Peyer's patch (tissue), 4 donors: ENCODE measurements around the gene APOBEC3F. TPM values are rescaled to one million over a fixed set of nuclear protein-coding genes. Genes with fewer than 3 reads are reported as not detected.
"Not testable (repeated sequence)": the region's sequence is repeated elsewhere in the genome, so short reads cannot be mapped to it uniquely, and the experiment has no call there.

Experiments
- DNase-seq, 3 donors: peaks; one replicate each; pipeline ENCODE4 v3.0.0-alpha.2; 2017 to 2019
- H3K27ac ChIP-seq, 4 donors: fragments of 200-600 bp; sonication (generic); one replicate each; pipeline ENCODE4 v1.5.1; 2016 to 2019
- H3K27me3 ChIP-seq, 2 donors: fragments of 200-600 bp; sonication (generic); one replicate each; pipeline ENCODE4 v1.5.1; 2019
- H3K36me3 ChIP-seq, 3 donors: fragments of 200-600 bp; sonication (generic); one replicate each; pipeline ENCODE4 v1.5.1; 2016 to 2019
- H3K4me1 ChIP-seq, 4 donors: fragments of 200-600 bp; sonication (generic); one replicate each; pipeline ENCODE4 v1.5.1; 2016 to 2019
- H3K4me3 ChIP-seq, 4 donors: fragments of 200-600 bp; sonication (generic); 1 replicate in 3 of 4; 2 replicates in 1 of 4; pipeline ENCODE4 v1.5.1; 2016 to 2019; ENCODE audit warnings: mild to moderate bottlenecking in 1 of 4
- H3K9me3 ChIP-seq, 4 donors: fragments of 200-600 bp; sonication (generic); one replicate each; pipeline ENCODE4 v1.5.1; 2016 to 2019; ENCODE audit warnings: mild to moderate bottlenecking in 1 of 4
- POLR2A ChIP-seq, 2 donors: fragments of 450-650 bp; IDR thresholded peaks; one replicate each; pipeline ENCODE4 v1.5.1; 2017; ENCODE audit warnings: antibody characterized with exemption in 2 of 2, mild to moderate bottlenecking in 2 of 2, moderate library complexity in 2 of 2
- total RNA-seq, 4 donors: library from RNA; depleted of rRNA; stranded (reverse); fragments of >200 nt; gene quantifications; one replicate each; pipeline ENCODE4 v1.1.0, GENCODE V29; 2016
- TF ChIP-seq, protein P1 (sequence below), 6 experiments: fragments of 450-650 bp in 4 of 6; fragments of 200-600 bp in 2 of 6; sonication (generic) in 1 of 6; IDR thresholded peaks; one replicate each; pipeline ENCODE4 v1.5.1; 2017 to 2019; ENCODE audit warnings: antibody characterized with exemption in 6 of 6, mild to moderate bottlenecking in 3 of 6, moderate library complexity in 1 of 6

APOBEC3F gene
- total RNA-seq, 4 donors from 2014 or later, result 0.70 to 8.3 (median 1.6) TPM

DNA sequence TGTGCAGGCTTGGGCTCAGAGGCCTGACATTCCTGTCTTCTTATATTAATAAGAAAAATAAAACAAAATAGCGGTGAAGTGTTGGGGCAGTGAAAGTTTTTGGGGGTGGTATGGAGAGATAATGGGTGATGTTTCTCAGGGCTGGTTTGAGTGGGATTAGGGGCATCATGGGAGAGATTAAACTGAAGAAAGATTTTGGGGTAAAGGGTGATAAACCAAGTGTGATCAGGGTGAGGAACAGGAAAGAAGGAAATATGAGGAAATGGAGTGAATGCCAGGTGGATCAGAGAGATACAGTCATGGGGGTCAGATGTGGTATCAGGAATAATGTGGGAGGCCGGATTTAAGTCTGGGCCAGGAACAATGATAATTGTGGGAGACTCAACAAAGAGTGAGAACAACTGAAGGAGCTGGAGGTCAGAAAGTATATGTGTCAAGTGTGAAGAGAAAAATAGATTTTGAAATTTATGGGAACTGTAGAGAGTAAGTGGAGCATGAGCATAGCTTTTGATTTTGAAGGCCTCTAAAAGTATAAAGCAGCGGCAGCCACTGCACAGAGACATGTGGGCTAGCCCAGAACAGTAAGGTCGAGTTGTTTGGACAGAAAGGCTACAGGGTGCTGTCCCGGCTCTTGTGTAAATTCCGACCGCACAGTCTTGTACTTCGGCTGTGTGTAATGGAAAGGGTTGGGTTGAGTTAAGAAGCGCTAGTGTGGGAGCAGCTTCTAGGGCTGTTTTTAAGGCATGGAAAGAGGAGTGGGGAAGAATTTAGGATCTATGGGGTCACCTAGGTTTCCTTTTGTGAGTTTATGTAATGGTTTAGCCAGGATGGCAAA is 26.0 kb downstream of the APOBEC3F start:
- H3K9me3 ChIP-seq, DNase-seq, H3K4me1 ChIP-seq, H3K27me3 ChIP-seq, H3K36me3 ChIP-seq: not testable (repeated sequence)
- Histone ChIP-seq H3K27ac (peak overlapping the region in 2 of 4 donors; percentile 59 to 78), H3K4me3 (peak overlapping the region in 2 of 4 donors; percentile 5 to 18)

DNA sequence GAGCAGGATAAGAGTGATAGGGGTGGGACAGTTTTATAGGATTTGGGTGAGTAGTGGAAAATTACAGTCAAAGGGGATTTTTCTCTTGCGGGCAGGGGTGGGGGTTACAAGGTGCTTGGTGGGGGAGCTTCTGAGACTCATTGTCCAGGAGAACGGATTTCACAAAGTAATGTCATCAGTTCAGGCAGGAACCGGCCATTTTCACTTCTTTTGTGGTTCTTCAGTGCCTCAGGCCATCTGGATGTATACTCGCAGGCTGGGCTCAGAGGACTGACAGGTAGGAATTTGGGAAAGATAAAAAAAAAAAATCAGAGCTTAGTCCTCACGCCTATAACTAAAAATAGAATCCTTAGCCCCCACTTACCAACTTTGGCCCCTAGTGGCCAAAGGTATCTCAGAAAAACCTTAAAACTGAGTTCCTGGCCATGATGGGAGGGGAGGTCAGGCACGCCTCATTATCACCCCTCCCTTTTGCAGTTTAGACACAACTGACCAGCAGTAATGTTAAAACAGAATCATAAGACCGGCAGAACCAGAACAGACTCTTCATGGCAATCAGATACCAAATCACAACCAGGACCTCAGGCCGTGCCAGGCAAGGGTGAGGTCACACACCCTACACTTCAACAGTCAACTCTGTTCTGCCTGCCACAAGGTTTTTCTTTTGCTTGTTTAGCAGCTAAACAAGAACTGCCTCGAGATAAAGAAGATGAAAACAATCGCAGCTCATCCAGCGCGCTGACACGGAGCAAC is 27.5 kb downstream of the APOBEC3F start:
- TF ChIP-seq, protein P1, sequence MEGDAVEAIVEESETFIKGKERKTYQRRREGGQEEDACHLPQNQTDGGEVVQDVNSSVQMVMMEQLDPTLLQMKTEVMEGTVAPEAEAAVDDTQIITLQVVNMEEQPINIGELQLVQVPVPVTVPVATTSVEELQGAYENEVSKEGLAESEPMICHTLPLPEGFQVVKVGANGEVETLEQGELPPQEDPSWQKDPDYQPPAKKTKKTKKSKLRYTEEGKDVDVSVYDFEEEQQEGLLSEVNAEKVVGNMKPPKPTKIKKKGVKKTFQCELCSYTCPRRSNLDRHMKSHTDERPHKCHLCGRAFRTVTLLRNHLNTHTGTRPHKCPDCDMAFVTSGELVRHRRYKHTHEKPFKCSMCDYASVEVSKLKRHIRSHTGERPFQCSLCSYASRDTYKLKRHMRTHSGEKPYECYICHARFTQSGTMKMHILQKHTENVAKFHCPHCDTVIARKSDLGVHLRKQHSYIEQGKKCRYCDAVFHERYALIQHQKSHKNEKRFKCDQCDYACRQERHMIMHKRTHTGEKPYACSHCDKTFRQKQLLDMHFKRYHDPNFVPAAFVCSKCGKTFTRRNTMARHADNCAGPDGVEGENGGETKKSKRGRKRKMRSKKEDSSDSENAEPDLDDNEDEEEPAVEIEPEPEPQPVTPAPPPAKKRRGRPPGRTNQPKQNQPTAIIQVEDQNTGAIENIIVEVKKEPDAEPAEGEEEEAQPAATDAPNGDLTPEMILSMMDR (IDR thresholded peaks at IDR 0.05), result peak in 1 of 6 experiments; percentile 12
- TF ChIP-seq POLR2A (IDR thresholded peaks at IDR 0.05), result no peak
- H3K27me3 ChIP-seq, result no peaks in the 10 kb centered on the region
- no peak for DNase-seq
- peak overlapping the region in 2 of 4 donors; percentile 59 to 78 for H3K27ac ChIP-seq
- no peaks in the 10 kb centered on the region for H3K9me3 ChIP-seq
- H3K4me3 ChIP-seq, result peak overlapping the region in 1 of 4 donors; percentile 6
- H3K36me3 ChIP-seq, result no peaks in the 10 kb centered on the region
- peaks cover 0 to 5% (median 0%) of the 10 kb centered on the region in 4 donors for H3K4me1 ChIP-seq

DNA sequence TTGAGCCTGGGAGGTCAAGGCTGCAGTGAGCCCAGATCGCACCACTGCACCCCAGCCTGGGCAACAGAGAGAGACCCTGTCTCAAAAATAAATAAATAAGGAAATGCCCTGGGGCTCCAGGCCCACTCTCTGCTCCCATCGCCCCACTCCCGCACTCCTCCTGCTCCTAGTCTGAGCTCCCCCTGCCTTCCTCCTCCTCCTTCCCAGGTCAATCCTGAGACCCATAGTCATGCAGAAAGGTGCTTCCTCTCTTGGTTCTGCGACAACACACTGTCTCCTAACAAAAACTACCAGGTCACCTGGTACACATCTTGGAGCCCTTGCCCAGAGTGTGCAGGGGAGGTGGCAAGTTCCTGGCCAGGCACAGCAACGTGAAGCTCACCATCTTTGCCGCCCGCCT is 29.5 kb downstream of the APOBEC3F start:
- TF ChIP-seq, protein P1 (IDR thresholded peaks at IDR 0.05), result no peak
- no peak for TF ChIP-seq POLR2A (IDR thresholded peaks at IDR 0.05)
- no peaks in the 10 kb centered on the region for H3K27me3 ChIP-seq
- peaks cover 0 to 5% (median 0%) of the 10 kb centered on the region in 4 donors for H3K4me1 ChIP-seq
- no peaks in the 10 kb centered on the region for H3K36me3 ChIP-seq
- peak overlapping the region in 1 of 4 donors; percentile 25 for H3K27ac ChIP-seq
- H3K9me3 ChIP-seq, result no peaks in the 10 kb centered on the region
- DNase-seq, result no peak
- no peak overlapping the region for H3K4me3 ChIP-seq

DNA sequence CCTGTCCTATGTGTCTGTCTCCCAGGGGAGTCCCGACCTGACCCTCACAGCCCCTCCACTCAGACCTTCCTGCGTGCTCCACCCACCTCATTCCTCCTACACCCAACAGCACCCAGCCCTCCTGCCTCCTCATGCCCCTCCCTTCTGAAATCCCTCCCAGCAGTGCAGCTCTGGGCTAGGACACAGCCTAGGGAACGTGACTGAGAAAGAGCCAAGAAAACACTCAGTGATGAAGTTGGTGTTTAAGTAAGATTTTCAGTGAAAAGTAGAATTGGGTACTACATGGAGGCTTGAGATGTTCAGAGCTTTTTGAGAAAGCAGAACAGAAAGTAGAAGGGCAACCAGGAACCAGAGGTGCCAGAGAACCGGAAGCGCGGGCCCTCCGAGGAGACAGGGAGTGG is 31.9 kb downstream of the APOBEC3F start:
- not testable (repeated sequence) for H3K4me1 ChIP-seq, H3K27me3 ChIP-seq, H3K9me3 ChIP-seq, H3K4me3 ChIP-seq, H3K36me3 ChIP-seq
- peak in 1 of 3 donors; percentile 53 for DNase-seq
- peak overlapping the region in 2 of 4 donors; percentile 59 to 77 for H3K27ac ChIP-seq

DNA sequence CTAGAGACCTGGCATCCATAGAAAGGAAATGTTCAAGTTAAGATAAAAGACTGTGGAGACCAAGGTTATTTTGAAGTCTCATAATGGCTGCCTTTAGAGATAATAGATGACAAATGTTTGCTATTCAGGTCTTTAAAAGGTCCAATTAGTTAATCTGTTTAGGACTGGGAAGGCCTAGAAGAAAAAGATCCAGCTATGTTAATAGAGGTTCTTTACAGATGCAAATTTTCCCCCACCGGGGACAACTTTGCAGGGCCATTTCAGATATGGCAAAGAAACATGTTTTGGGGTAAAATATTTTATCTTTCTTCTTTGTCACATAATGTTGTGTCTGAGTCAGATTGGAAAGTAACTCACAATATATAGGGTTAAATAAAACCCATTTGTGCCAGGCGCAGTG is 33.3 kb downstream of the APOBEC3F start:
- peak overlapping the region in 1 of 4 donors; percentile 77 for H3K27ac ChIP-seq
- DNase-seq, result no peak
- H3K27me3 ChIP-seq, result no peaks in the 10 kb centered on the region
- no peaks in the 10 kb centered on the region for H3K9me3 ChIP-seq
- H3K36me3 ChIP-seq, result no peaks in the 10 kb centered on the region
- peaks cover 0 to 16% (median 10%) of the 10 kb centered on the region in 4 donors for H3K4me1 ChIP-seq
- TF ChIP-seq, protein P1 (IDR thresholded peaks at IDR 0.05), result no peak
- TF ChIP-seq POLR2A (IDR thresholded peaks at IDR 0.05), result no peak
- H3K4me3 ChIP-seq, result no peak overlapping the region

DNA sequence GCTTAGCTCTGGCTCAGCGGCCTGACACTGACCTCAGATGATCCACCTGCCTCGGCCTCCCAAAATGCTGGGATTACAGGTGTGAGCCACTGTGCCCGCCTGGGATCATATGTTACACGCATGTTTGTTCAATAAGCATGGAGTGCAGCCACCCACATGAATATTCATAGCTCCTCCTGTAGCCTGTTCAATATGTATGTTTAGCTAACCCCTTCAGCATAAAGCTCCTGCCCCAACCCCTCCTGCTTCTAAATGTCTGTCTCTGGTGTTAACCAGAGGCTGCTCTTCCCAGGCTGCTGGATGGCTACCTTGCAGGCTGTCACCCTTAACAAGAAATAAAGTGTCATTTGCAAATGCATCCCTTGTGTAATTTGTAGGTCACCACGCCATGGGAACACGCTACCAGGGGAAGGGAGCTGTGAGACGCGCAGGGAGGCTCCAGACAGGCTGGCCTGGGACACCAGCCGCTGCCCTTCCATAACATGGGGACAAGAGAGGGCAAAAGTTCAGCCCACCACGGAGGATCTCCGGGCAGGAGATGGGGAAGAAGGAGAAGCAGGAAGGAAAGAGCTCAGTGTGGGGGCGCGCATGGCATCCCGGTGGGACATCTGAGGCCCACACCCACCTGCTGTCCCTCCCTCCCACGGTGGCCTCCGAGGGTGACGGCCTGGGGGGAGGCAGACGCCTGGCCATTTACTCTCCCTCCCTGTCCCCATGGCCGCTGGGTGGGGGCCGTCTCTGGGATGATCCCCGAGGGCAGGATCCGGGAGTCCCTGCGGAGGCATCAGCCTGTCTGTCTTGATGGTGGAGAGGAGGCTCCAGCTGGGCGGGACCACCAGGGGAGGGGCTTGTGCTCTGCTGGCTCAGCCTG is 35.7 kb downstream of the APOBEC3F start:
- Histone ChIP-seq H3K27ac (peak overlapping the region in 3 of 4 donors; percentile 66 to 91 (median 85)), H3K4me1 (peaks cover 0 to 16% (median 10%) of the 10 kb centered on the region in 4 donors), H3K4me3 (peak overlapping the region; percentile 13 to 58 (median 52))
- not testable (repeated sequence) for H3K27me3 ChIP-seq, DNase-seq, H3K36me3 ChIP-seq, H3K9me3 ChIP-seq
